B cell (primary cell): ENCODE measurements around the gene TPSG1. TPM values are rescaled to one million over a fixed set of nuclear protein-coding genes. Genes with fewer than 3 reads are reported as not detected.

ENCODE experiments used
- ATAC-seq: fragments of 200-7000 bp; cut with Tn5 transposase; one replicate; pipeline ENCODE4 v1.10.0; 2021; ENCODE audit warnings: low read depth, mild to moderate bottlenecking, moderate number of reproducible peaks, moderate library complexity
- CTCF ChIA-PET: fragments of 350-600 bp; sonication (Branson Sonifier 250); formaldehyde crosslinking; loops from one replicate; lab custom pipeline; 2021; ENCODE audit warnings: antibody characterized with exemption, inconsistent platforms; lab: Charles Lee
- POLR2A ChIA-PET: fragments of 350-600 bp; sonication (Branson Sonifier 250); formaldehyde crosslinking; loops from one replicate; lab custom pipeline; 2021; ENCODE audit warnings: antibody characterized with exemption; lab: Charles Lee
- DNase-seq: peaks from one replicate; pipeline ENCODE4 v3.0.0; 2013
- H2AFZ ChIP-seq: 2 replicates; pipeline ENCODE4 v1.6.1; 2012; ENCODE audit warnings: mild to moderate bottlenecking, low read depth, low read length; ENCODE audit not compliant: insufficient read depth, poor library complexity, severe bottlenecking
- H3K27ac ChIP-seq, 2 donors: 1 replicate in 1 of 2; 2 replicates in 1 of 2; pipeline ENCODE4 v1.5.1; 2012 to 2013; ENCODE audit warnings: low read length in 2 of 2, mild to moderate bottlenecking in 2 of 2, moderate library complexity in 1 of 2
- H3K27me3 ChIP-seq, 4 experiments: fragments of 200-600 bp in 1 of 4; sonication (generic) in 1 of 4; replicated peaks in 1 of 4; 1 replicate in 2 of 4; 2 replicates in 2 of 4; pipeline versions ENCODE4 v1.6.1 to v1.7.0; 2013 to 2016; ENCODE audit warnings: low read length in 3 of 4, mild to moderate bottlenecking in 2 of 4, mixed read lengths in 1 of 4, moderate library complexity in 1 of 4; ENCODE audit not compliant: insufficient read depth in 4 of 4, control insufficient read depth in 3 of 4; ENCODE audit errors: control extremely low read depth in 1 of 4
- H3K36me3 ChIP-seq, 2 experiments: replicated peaks in 1 of 2; 1 replicate in 1 of 2; 2 replicates in 1 of 2; pipeline versions ENCODE4 v1.6.1 to v1.7.1; 2013; ENCODE audit warnings: low read length in 1 of 2; ENCODE audit not compliant: insufficient read depth in 2 of 2, control insufficient read depth in 1 of 2; ENCODE audit errors: control extremely low read depth in 1 of 2, extremely low read depth in 1 of 2
- H3K4me1 ChIP-seq, 2 donors: fragments of 200-600 bp in 1 of 2; sonication (generic) in 1 of 2; 1 replicate in 1 of 2; 2 replicates in 1 of 2; pipeline versions ENCODE4 v1.5.1 to v1.6.1; 2013 to 2017; ENCODE audit warnings: low read length in 2 of 2; ENCODE audit not compliant: control insufficient read depth in 2 of 2, insufficient read depth in 2 of 2
- H3K4me2 ChIP-seq: replicated peaks from 2 replicates; pipeline ENCODE3; 2012; ENCODE audit warnings: mild to moderate bottlenecking, low read depth, low read length; ENCODE audit not compliant: poor library complexity, severe bottlenecking
- H3K4me3 ChIP-seq, 5 experiments: fragments of 200-600 bp in 1 of 5; sonication (generic) in 1 of 5; 1 replicate in 3 of 5; 2 replicates in 2 of 5; pipeline versions ENCODE4 v1.5.1 to v1.7.0; 2011 to 2016; ENCODE audit warnings: low read length in 4 of 5, mild to moderate bottlenecking in 4 of 5, low read depth in 2 of 5, control low read depth in 1 of 5, moderate library complexity in 1 of 5; ENCODE audit not compliant: insufficient read depth in 1 of 5; ENCODE audit errors: control extremely low read depth in 1 of 5, extremely low read depth in 1 of 5
- H3K79me2 ChIP-seq: fragments of 200-600 bp; sonication (generic); one replicate; pipeline ENCODE4 v1.6.0; 2016; ENCODE audit warnings: low read length; ENCODE audit not compliant: control insufficient read depth, insufficient read depth
- H3K9ac ChIP-seq: fragments of 200-600 bp; sonication (generic); 2 replicates; pipeline ENCODE4 v1.6.1; 2017; ENCODE audit warnings: mild to moderate bottlenecking, low read length, moderate library complexity
- H3K9me3 ChIP-seq, 3 donors: one replicate each; pipeline versions ENCODE4 v1.6.1 to v1.7.1; 2013; ENCODE audit warnings: low read length in 2 of 3; ENCODE audit not compliant: control insufficient read depth in 2 of 3, insufficient read depth in 1 of 3; ENCODE audit errors: control extremely low read depth in 1 of 3
- H4K20me1 ChIP-seq: 2 replicates; pipeline ENCODE4 v1.6.0; 2012; ENCODE audit warnings: mild to moderate bottlenecking, low read length; ENCODE audit not compliant: insufficient read depth, control insufficient read depth, poor library complexity, severe bottlenecking
- H3K27ac Mint-ChIP-seq: one replicate; pipeline ENCODE4 v1.8.0; 2021; ENCODE audit warnings: mixed read lengths
- H3K27me3 Mint-ChIP-seq: one replicate; pipeline ENCODE4 v1.8.0; 2021; ENCODE audit warnings: mixed read lengths
- H3K4me1 Mint-ChIP-seq: one replicate; pipeline ENCODE4 v1.8.0; 2021; ENCODE audit warnings: mixed read lengths
- H3K4me3 Mint-ChIP-seq: one replicate; pipeline ENCODE4 v1.8.0; 2021; ENCODE audit warnings: mixed read lengths
- H3K9me3 Mint-ChIP-seq: one replicate; pipeline ENCODE4 v1.8.0; 2022; ENCODE audit warnings: mixed read lengths; ENCODE audit not compliant: insufficient read depth
- CTCF ChIP-seq: fragments of 200-600 bp; IDR thresholded peaks from one replicate; pipeline ENCODE4 v1.8.0; 2022; ENCODE audit warnings: antibody characterized with exemption, mild to moderate bottlenecking
- EZH2 ChIP-seq: IDR thresholded peaks from 2 replicates; pipeline ENCODE4 v1.6.1; 2012; ENCODE audit warnings: borderline replicate concordance, low read depth, mild to moderate bottlenecking, moderate library complexity, low read length; ENCODE audit not compliant: insufficient read depth, poor library complexity, severe bottlenecking
- WGBS: methylation state at CpG from one replicate; pipeline ENCODE4 v1.1.5; 2013; ENCODE audit warnings: missing lambda C conversion rate; ENCODE audit not compliant: insufficient coverage; 5-methylcytosine and 5-hydroxymethylcytosine counted together
- intact Hi-C: fragments of 100-400 bp; cut with micrococcal nuclease; formaldehyde crosslinking; loops from one replicate; pipeline ENCODE4 v1.10.0; 2022
- polyA plus RNA-seq: library from polyadenylated mRNA; depleted of rRNA; stranded (reverse); fragments of >200 nt; gene quantifications from 2 replicates; pipeline ENCODE4 v1.2.3, GENCODE V29; 2012
- total RNA-seq, 2 donors: library from RNA; stranded (reverse); fragments of 120-200 nt in 1 of 2; gene quantifications; 1 replicate in 1 of 2; 2 replicates in 1 of 2; pipeline versions ENCODE4 v1.2.3 to v1.2.4, GENCODE V29; 2013 to 2022

TPSG1 gene
- total and polyA plus RNA-seq, 2 donors (not counting 1 experiment from before 2014, with no cell fraction given) = not detected

DNA sequence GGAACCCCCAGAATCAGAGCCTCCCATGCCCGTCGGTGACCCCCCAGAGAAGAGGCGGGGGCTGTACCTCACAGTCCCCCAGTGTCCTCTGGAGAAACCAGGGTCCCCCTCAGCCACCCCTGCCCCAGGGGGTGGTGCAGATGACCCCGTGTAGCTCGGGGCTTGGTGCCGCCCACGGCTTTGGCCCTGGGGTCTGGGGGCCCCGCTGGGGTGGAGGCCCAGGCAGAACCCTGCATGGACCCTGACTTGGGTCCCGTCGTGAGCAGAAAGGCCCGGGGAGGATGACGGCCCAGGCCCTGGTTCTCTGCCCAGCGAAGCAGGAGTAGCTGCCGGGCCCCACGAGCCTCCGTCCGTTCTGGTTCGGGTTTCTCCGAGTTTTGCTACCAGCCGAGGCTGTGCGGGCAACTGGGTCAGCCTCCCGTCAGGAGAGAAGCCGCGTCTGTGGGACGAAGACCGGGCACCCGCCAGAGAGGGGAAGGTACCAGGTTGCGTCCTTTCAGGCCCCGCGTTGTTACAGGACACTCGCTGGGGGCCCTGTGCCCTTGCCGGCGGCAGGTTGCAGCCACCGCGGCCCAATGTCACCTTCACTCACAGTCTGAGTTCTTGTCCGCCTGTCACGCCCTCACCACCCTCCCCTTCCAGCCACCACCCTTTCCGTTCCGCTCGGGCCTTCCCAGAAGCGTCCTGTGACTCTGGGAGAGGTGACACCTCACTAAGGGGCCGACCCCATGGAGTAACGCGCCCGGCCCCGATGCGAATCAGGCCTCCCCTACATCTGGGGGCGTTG, 4.0 kb downstream of the TPSG1 start:
- WGBS = 87% methylated on average over 48 of the region's 48 CpGs
- H3K9ac ChIP-seq = no peak overlapping the region
- H4K20me1 ChIP-seq = no peaks in the 10 kb centered on the region
- no peaks in the 10 kb centered on the region for H3K36me3 ChIP-seq
- no peaks in the 10 kb centered on the region for H3K27me3 ChIP-seq
- ChIA-PET CTCF (no interaction called here), POLR2A (interaction anchor here (0.6 kb wide), 1 partner anchor 762 kb away, joined by 7 read pairs; no protein-coding TSS in a partner anchor)
- H3K9me3 Mint-ChIP-seq = no peaks in the 10 kb centered on the region
- H3K4me2 ChIP-seq = no peak overlapping the region
- no peaks in the 10 kb centered on the region for H3K9me3 ChIP-seq
- H3K4me3 ChIP-seq = no peak overlapping the region
- DNase-seq (no peak), ATAC-seq (no peak)
- no peak overlapping the region for H3K4me3 Mint-ChIP-seq
- H3K27ac Mint-ChIP-seq = no peak overlapping the region
- no peaks in the 10 kb centered on the region for H3K27me3 Mint-ChIP-seq
- no peaks in the 10 kb centered on the region for H3K4me1 Mint-ChIP-seq
- intact Hi-C loops = no loop called here
- no peaks in the 10 kb centered on the region for H3K4me1 ChIP-seq
- no peak overlapping the region for H2AFZ ChIP-seq
- no peaks in the 10 kb centered on the region for H3K79me2 ChIP-seq
- TF ChIP-seq EZH2 (no peak), CTCF (no peak)
- no peak overlapping the region for H3K27ac ChIP-seq

DNA sequence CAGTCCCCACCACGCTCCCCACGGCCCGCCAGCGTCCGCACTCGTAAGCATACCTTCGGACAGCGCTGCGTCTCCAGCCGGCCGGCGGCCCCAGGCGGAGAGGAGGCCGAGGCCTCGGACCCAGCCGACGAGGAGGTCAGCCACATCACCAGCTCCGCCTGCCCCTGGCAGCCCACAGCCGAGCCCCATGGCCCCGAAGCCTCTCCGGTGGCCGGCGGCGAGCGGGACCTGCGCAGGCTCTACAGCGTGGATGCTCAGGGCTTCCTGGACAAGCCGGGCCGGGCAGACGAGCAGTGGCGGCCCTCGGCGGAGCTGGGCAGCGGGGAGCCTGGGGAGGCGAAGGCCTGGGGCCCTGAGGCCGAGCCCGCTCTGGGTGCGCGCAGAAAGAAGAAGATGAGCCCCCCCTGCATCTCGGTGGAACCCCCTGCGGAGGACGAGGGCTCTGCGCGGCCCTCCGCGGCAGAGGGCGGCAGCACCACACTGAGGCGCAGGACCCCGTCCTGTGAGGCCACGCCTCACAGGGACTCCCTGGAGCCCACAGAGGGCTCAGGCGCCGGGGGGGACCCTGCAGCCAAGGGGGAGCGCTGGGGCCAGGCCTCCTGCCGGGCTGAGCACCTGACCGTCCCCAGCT, 4.9 kb downstream of the TPSG1 start:
- H3K27ac Mint-ChIP-seq = no peak overlapping the region
- POLR2A ChIA-PET = interaction anchor here (0.6 kb wide), 1 partner anchor 761 kb away, joined by 7 read pairs; no protein-coding TSS in a partner anchor
- Histone ChIP-seq H3K27me3 (no peaks in the 10 kb centered on the region), H3K4me1 (no peaks in the 10 kb centered on the region), H4K20me1 (no peaks in the 10 kb centered on the region), H2AFZ (no peak overlapping the region), H3K4me2 (no peak overlapping the region), H3K79me2 (no peaks in the 10 kb centered on the region), H3K27ac (no peak overlapping the region), H3K36me3 (no peaks in the 10 kb centered on the region), H3K9ac (no peak overlapping the region), H3K4me3 (no peak overlapping the region), H3K9me3 (no peaks in the 10 kb centered on the region)
- intact Hi-C loops = no loop called here
- no peak for ATAC-seq
- 92% methylated on average over 55 of the region's 55 CpGs for WGBS
- CTCF ChIA-PET = no interaction called here
- H3K27me3 Mint-ChIP-seq = no peaks in the 10 kb centered on the region
- no peaks in the 10 kb centered on the region for H3K4me1 Mint-ChIP-seq
- DNase-seq = no peak
- no peaks in the 10 kb centered on the region for H3K9me3 Mint-ChIP-seq
- no peak for TF ChIP-seq EZH2
- TF ChIP-seq CTCF = no peak
- no peak overlapping the region for H3K4me3 Mint-ChIP-seq
